ENCODE measurements around the gene LCE2A. TPM values are rescaled to one million over a fixed set of nuclear protein-coding genes. Genes with fewer than 3 reads are reported as not detected.
"Not testable (repeated sequence)": the region's sequence is repeated elsewhere in the genome, so short reads cannot be mapped to it uniquely, and the experiment has no call there.

The LCE2A gene
- not detected for total RNA-seq

GRCh38 chr1:152697701-152698600, at the start of gene LCE2A:
LCE2A (plus strand) TSS chr1:152698345; CDS start chr1:152698902, 557 bp downstream.
- Mint-ChIP-seq H3K4me3 (no peak within 1 kb of the TSS), H3K9me3 (no peaks in the 10 kb centered on the region), H3K27ac (no peak within 1 kb of the TSS), H3K4me1 (ENCODE audit: low read depth) (no peaks in the 10 kb centered on the region), H3K27me3 (ENCODE audit: low read depth) (no peaks in the 10 kb centered on the region), H3K36me3 (ENCODE audit: insufficient read depth in 2 of 2) (peaks cover 0 to 2% of the 10 kb centered on the region in 2 donors)
- ATAC-seq (replicated peaks in 1 of 2): no peak
- no peak for DNase-seq

- Mint-ChIP-seq H3K4me3 (no peak overlapping the region), H3K4me1 (ENCODE audit: low read depth) (peaks cover 5% of the 10 kb centered on the region), H3K36me3 (ENCODE audit: insufficient read depth in 2 of 2) (no peaks in the 10 kb centered on the region), H3K9me3 (no peaks in the 10 kb centered on the region), H3K27ac (no peak overlapping the region), H3K27me3 (ENCODE audit: low read depth) (no peaks in the 10 kb centered on the region)
- ATAC-seq (replicated peaks in 1 of 2) (peak; percentile 53 to 60), DNase-seq (peak; percentile 64 to 76)
These were observed 44.0 kb upstream of the LCE2A start for GRCh38 chr1:152654110-152654509.

- Mint-ChIP-seq H3K36me3 (ENCODE audit: insufficient read depth in 2 of 2) (no peaks in the 10 kb centered on the region), H3K4me3 (no peak overlapping the region), H3K27me3 (ENCODE audit: low read depth) (no peaks in the 10 kb centered on the region), H3K4me1 (ENCODE audit: low read depth) (peaks cover 5% of the 10 kb centered on the region), H3K9me3 (no peaks in the 10 kb centered on the region), H3K27ac (no peak overlapping the region)
- ATAC-seq (replicated peaks in 1 of 2): no peak
- DNase-seq: no peak
These were observed 41.7 kb upstream of the LCE2A start for GRCh38 chr1:152656459-152656858.

- Mint-ChIP-seq H3K9me3 (no peaks in the 10 kb centered on the region), H3K4me1 (ENCODE audit: low read depth) (peaks cover 5% of the 10 kb centered on the region), H3K27ac (no peak overlapping the region), H3K27me3 (ENCODE audit: low read depth) (no peaks in the 10 kb centered on the region), H3K4me3 (no peak overlapping the region), H3K36me3 (ENCODE audit: insufficient read depth in 2 of 2) (no peaks in the 10 kb centered on the region)
- DNase-seq (no peak), ATAC-seq (replicated peaks in 1 of 2) (no peak)
These were observed 40.5 kb upstream of the LCE2A start for GRCh38 chr1:152657677-152658076.

GRCh38 chr1:152658649-152659048, 39.5 kb upstream of the LCE2A start:
- Mint-ChIP-seq H3K9me3 (no peaks in the 10 kb centered on the region), H3K4me1 (ENCODE audit: low read depth) (peaks cover 4% of the 10 kb centered on the region), H3K27ac (no peak overlapping the region), H3K27me3 (ENCODE audit: low read depth) (no peaks in the 10 kb centered on the region), H3K36me3 (ENCODE audit: insufficient read depth in 2 of 2) (no peaks in the 10 kb centered on the region), H3K4me3 (no peak overlapping the region)
- DNase-seq (no peak), ATAC-seq (replicated peaks in 1 of 2) (no peak)

GRCh38 chr1:152663098-152663497, 35.0 kb upstream of the LCE2A start, which contains the start of gene LCE2D:
LCE2D (plus strand) TSS chr1:152663380; CDS start chr1:152664106, 726 bp downstream.
- Mint-ChIP-seq H3K27me3 (ENCODE audit: low read depth) (peaks cover 11% of the 10 kb centered on the region), H3K4me1 (ENCODE audit: low read depth) (no peaks in the 10 kb centered on the region), H3K27ac (no peak within 1 kb of the TSS), H3K36me3 (ENCODE audit: insufficient read depth in 2 of 2) (no peaks in the 10 kb centered on the region), H3K4me3 (no peak within 1 kb of the TSS), H3K9me3 (no peaks in the 10 kb centered on the region)
- ATAC-seq (replicated peaks in 1 of 2) (no peak), DNase-seq (no peak)

GRCh38 chr1:152666171-152666570, 32.0 kb upstream of the LCE2A start:
- not testable (repeated sequence) for H3K36me3 Mint-ChIP-seq (ENCODE audit: insufficient read depth in 2 of 2)

GRCh38 chr1:152667648-152668047, 30.5 kb upstream of the LCE2A start:
- Mint-ChIP-seq H3K4me1 (ENCODE audit: low read depth) (no peaks in the 10 kb centered on the region), H3K27me3 (ENCODE audit: low read depth) (peaks cover 11% of the 10 kb centered on the region), H3K27ac (no peak overlapping the region), H3K36me3 (ENCODE audit: insufficient read depth in 2 of 2) (no peaks in the 10 kb centered on the region), H3K9me3 (no peaks in the 10 kb centered on the region), H3K4me3 (no peak overlapping the region)
- ATAC-seq (replicated peaks in 1 of 2) (no peak), DNase-seq (no peak)

More at GRCh38 chr1:152666171-152666570, 32.0 kb upstream of the LCE2A start:
- not testable (repeated sequence) for H3K4me3 Mint-ChIP-seq; H3K9me3 Mint-ChIP-seq; H3K27ac Mint-ChIP-seq; DNase-seq; H3K4me1 Mint-ChIP-seq (ENCODE audit: low read depth); ATAC-seq (replicated peaks in 1 of 2)
- H3K27me3 Mint-ChIP-seq (ENCODE audit: low read depth): peaks cover 11% of the 10 kb centered on the region

- H3K27ac Mint-ChIP-seq: no peak overlapping the region
- H3K4me1 Mint-ChIP-seq (ENCODE audit: low read depth): no peaks in the 10 kb centered on the region
- ATAC-seq (replicated peaks in 1 of 2) (no peak), DNase-seq (no peak)
- H3K4me3 Mint-ChIP-seq: no peak overlapping the region
- no peaks in the 10 kb centered on the region for H3K9me3 Mint-ChIP-seq
- H3K27me3 Mint-ChIP-seq (ENCODE audit: low read depth): peaks cover 12% of the 10 kb centered on the region
- H3K36me3 Mint-ChIP-seq (ENCODE audit: insufficient read depth in 2 of 2): no peaks in the 10 kb centered on the region
These were observed 25.1 kb upstream of the LCE2A start for GRCh38 chr1:152673016-152673415.

GRCh38 chr1:152674983-152675382, 23.2 kb upstream of the LCE2A start, which contains the start of gene LCE2C:
LCE2C (plus strand) TSS chr1:152675279; CDS start chr1:152676016, 737 bp downstream.
- not testable (repeated sequence) for ATAC-seq (replicated peaks in 1 of 2); DNase-seq; H3K4me1 Mint-ChIP-seq (ENCODE audit: low read depth); H3K4me3 Mint-ChIP-seq; H3K9me3 Mint-ChIP-seq; H3K36me3 Mint-ChIP-seq (ENCODE audit: insufficient read depth in 2 of 2); H3K27ac Mint-ChIP-seq
- H3K27me3 Mint-ChIP-seq (ENCODE audit: low read depth): peaks cover 24% of the 10 kb centered on the region

- no peak for DNase-seq
- H3K27ac Mint-ChIP-seq: no peak overlapping the region
- no peaks in the 10 kb centered on the region for H3K9me3 Mint-ChIP-seq
- ATAC-seq (replicated peaks in 1 of 2): no peak
- H3K27me3 Mint-ChIP-seq (ENCODE audit: low read depth): peaks cover 43% of the 10 kb centered on the region
- no peaks in the 10 kb centered on the region for H3K36me3 Mint-ChIP-seq (ENCODE audit: insufficient read depth in 2 of 2)
- no peaks in the 10 kb centered on the region for H3K4me1 Mint-ChIP-seq (ENCODE audit: low read depth)
- H3K4me3 Mint-ChIP-seq: no peak overlapping the region
These were observed 18.7 kb upstream of the LCE2A start for GRCh38 chr1:152679459-152679858.

GRCh38 chr1:152681616-152682015, 16.5 kb upstream of the LCE2A start:
- H3K27me3 Mint-ChIP-seq (ENCODE audit: low read depth): peaks cover 37% of the 10 kb centered on the region
- no peaks in the 10 kb centered on the region for H3K36me3 Mint-ChIP-seq (ENCODE audit: insufficient read depth in 2 of 2)
- H3K4me3 Mint-ChIP-seq: no peak overlapping the region
- no peak overlapping the region for H3K27ac Mint-ChIP-seq
- no peak for DNase-seq
- no peak for ATAC-seq (replicated peaks in 1 of 2)
- H3K4me1 Mint-ChIP-seq (ENCODE audit: low read depth): no peaks in the 10 kb centered on the region
- no peaks in the 10 kb centered on the region for H3K9me3 Mint-ChIP-seq

- Mint-ChIP-seq H3K4me1 (ENCODE audit: low read depth) (no peaks in the 10 kb centered on the region), H3K27ac (no peak overlapping the region), H3K9me3 (no peaks in the 10 kb centered on the region), H3K27me3 (ENCODE audit: low read depth) (peaks cover 27% of the 10 kb centered on the region), H3K36me3 (ENCODE audit: insufficient read depth in 2 of 2) (no peaks in the 10 kb centered on the region), H3K4me3 (no peak overlapping the region)
- no peak for DNase-seq
- no peak for ATAC-seq (replicated peaks in 1 of 2)
These were observed 14.3 kb upstream of the LCE2A start for GRCh38 chr1:152683846-152684245.
